GM04503 (cell line): ENCODE results near the gene SCP2.

Experiments used
- DNase-seq: peaks from one replicate; pipeline ENCODE4 v3.0.0-alpha.2; 2012; ENCODE audit warnings: low read depth

SCP2 gene

GRCh38 chr1:53068314-53069099 lies 141.4 kb downstream of the SCP2 start:
- no peak for DNase-seq

DNA sequence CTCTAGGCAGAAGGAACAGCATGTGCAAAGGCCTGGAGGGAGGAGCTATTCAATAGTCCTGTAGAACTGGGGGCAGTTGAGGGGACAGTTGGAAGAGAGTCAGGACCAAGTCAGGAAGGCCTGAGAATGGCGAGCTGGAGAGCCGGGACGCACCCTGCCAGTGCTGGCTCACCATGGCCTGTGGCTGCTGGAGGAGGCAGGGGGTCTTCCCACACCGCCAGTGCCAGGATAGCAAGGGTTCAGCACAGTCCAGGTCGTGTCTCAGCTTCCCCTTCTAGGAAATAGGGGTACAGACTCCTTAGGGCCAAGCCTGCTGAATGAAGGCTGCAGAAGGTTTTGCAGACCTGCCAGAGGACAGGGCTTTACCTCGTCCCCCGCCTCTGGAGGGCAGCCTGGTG lies 142.2 kb downstream of the SCP2 start:
- no peak for DNase-seq

GRCh38 chr1:53069663-53070327 lies 142.7 kb downstream of the SCP2 start:
- DNase-seq = no peak

DNA sequence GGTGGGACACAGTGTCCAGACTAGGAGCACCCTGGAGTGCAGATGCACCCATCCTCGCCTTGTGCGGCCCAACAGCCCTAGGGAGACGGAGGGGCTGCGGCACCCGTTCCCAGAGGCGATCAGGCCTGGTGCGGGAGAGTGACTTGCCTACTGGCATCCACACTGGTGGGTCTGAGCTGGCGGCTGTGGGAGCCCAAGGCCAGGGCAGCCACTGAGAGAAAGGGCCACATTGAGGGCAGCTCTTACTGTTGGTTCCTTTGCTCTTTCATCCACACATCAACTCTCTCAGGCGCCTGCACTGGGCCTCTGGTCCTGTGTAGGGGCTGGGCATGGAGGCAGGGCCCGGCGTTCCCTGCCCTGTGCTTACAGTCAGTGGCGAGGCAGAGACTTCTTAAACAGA lies 143.5 kb downstream of the SCP2 start:
- DNase-seq = no peak

- no peak for DNase-seq
Measured at GRCh38 chr1:53071167-53071865, 144.2 kb downstream of the SCP2 start.

GRCh38 chr1:53071915-53072314 lies 144.8 kb downstream of the SCP2 start:
- DNase-seq = no peak

- DNase-seq = no peak
Measured at GRCh38 chr1:53073287-53073686, 146.2 kb downstream of the SCP2 start.

GRCh38 chr1:53073868-53074311 lies 146.8 kb downstream of the SCP2 start:
- no peak for DNase-seq

- DNase-seq = no peak
Measured at GRCh38 chr1:53074313-53075154, 147.5 kb downstream of the SCP2 start.

DNA sequence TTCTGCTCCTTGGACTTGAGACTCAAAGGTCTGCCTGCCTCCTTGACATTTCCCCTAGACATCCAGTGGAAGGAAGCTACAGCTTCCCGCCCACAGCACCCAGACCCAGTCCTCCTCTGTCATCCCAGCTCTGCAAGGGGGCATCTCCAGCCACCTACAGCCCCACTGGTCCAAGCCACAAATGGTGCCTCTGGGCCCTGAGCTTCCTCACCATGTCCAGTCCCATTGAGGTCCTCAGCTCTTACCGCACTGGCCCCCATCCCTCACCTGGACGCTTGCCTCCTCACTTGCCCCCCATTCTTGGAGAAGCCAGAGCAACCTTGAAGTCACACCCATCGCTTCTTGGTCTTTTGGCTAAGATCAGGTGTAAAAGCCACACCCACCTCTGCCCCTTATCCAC lies 148.1 kb downstream of the SCP2 start:
- no peak for DNase-seq

- DNase-seq = no peak
Measured at GRCh38 chr1:53075761-53076163, 148.7 kb downstream of the SCP2 start.

GRCh38 chr1:53076165-53076564 lies 149.1 kb downstream of the SCP2 start:
- DNase-seq = no peak

- no peak for DNase-seq
Measured at GRCh38 chr1:53076721-53077598, 149.9 kb downstream of the SCP2 start.

GRCh38 chr1:53077599-53077965 lies 150.5 kb downstream of the SCP2 start:
- no peak for DNase-seq

- DNase-seq = no peak
Measured at GRCh38 chr1:53078333-53079101, 151.4 kb downstream of the SCP2 start.

DNA sequence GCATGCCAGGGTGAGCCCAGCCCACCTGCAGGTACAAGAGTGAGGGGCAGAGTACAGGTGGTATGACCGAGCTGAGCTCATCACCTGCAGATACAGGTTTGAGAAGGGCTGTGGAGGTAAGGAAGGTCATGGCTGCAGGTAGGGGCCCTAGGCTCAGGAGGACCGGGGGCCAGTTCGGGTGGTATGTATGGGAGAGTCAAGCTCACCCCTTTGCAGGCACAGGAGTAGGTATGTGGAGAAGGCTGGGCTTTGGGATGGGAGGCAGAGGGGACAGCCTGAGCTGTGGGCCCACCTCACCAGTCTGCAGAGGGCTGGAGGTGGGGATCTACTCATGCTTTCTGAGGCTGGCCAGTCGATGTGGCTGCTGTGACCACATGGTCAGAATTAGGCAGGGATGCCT lies 152.2 kb downstream of the SCP2 start:
- DNase-seq = no peak

DNA sequence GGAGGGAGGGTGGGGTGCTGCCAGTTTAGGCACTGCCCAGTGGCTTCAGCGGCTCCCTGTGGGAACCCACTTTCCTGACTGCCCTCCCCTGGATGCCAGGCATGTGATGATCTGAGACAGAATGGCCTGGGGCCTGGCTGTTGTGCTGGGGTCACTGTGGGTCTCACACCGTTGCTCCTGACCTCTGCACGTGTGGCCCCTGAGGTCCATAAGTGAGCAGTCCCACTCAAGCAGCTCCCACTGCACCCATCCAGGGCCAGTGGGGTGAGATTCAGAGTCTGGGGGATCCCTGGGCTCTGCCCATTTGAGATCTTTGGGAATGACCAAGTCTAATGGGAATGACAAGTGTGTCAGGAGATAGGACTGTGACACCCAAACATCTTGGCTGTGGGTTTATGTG lies 153.0 kb downstream of the SCP2 start:
- no peak for DNase-seq

- DNase-seq = no peak
Measured at GRCh38 chr1:53080769-53081168, 153.7 kb downstream of the SCP2 start.

DNA sequence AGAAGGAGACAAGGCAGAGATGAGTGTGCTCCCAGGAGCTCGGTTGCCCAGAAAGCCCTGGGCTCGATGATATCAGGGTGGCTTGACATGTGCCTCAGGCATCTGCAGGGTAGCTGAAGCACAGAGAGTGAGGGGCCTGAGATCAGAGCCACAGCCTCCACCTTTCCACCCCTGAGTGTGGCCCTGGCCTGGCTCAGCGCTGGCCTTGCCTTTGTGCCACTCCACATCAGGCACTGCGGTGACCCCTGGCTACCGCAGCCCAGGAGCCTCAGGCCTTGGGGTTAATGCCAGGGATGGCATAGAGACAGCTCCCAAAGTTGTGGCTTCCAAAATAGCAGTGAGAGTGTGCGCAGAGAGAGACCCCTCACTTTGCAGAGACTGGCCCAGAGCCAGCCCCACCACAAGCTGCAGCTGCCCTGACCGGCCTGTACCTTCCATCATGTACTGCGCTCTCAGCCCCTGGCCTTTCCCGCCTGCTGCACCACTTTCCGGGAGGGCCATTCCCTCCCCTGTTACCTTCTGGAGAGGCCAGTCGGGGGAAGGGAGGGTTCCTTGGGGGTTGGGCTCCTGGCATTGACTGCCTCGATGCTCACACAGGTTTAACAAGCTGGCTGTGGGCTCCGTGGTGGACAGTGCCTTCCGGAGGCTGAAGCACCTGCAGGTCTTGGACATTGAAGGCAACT lies 154.4 kb downstream of the SCP2 start:
- no peak for DNase-seq
